GM18951 (cell line): ENCODE data around the gene TSGA10IP.
"Not testable (repeated sequence)": the region's sequence is repeated elsewhere in the genome, so short reads cannot be mapped to it uniquely, and the experiment has no call there.

Experiments
- POLR2A ChIP-seq: IDR thresholded peaks from 4 replicates; pipeline ENCODE4 v1.6.1; 2011; ENCODE audit warnings: mild to moderate bottlenecking; ENCODE audit not compliant: insufficient read length, insufficient read depth; ENCODE audit errors: extremely low read depth
- in situ Hi-C: fragments of 300-500 bp; cut with MboI; formaldehyde crosslinking; loops from one replicate; pipeline ENCODE4 v1.12.0; 2022; ENCODE audit warnings: low sequenced_read_pairs, mixed read lengths, inconsistent platforms; ENCODE audit not compliant: unreplicated experiment

Gene TSGA10IP

GRCh38 chr11:65945941-65946558 lies 770 bp downstream of the TSGA10IP start:
- no peak for TF ChIP-seq POLR2A
- in situ Hi-C loops, result no loop called here

GRCh38 chr11:65946655-65947054 lies 1.4 kb downstream of the TSGA10IP start:
- no peak for TF ChIP-seq POLR2A
- in situ Hi-C loops, result no loop called here

- no peak for TF ChIP-seq POLR2A
- in situ Hi-C loops, result no loop called here
Measured at GRCh38 chr11:65947133-65947532, 1.9 kb downstream of the TSGA10IP start.

- no peak for TF ChIP-seq POLR2A
- in situ Hi-C loops, result no loop called here
Measured at GRCh38 chr11:65947603-65948125, 2.4 kb downstream of the TSGA10IP start.

- in situ Hi-C loops, result not testable (repeated sequence)
Measured at GRCh38 chr11:65950711-65951110, 5.4 kb downstream of the TSGA10IP start.

GRCh38 chr11:65951641-65952040 lies 6.4 kb downstream of the TSGA10IP start:
- in situ Hi-C loops, result not testable (repeated sequence)

GRCh38 chr11:65952052-65952521 lies 6.8 kb downstream of the TSGA10IP start:
- TF ChIP-seq POLR2A, result no peak
- in situ Hi-C loops, result no loop called here

- no peak for TF ChIP-seq POLR2A
- in situ Hi-C loops, result no loop called here
Measured at GRCh38 chr11:65953471-65953870, 8.2 kb downstream of the TSGA10IP start.

GRCh38 chr11:65954771-65955170 lies 9.5 kb downstream of the TSGA10IP start:
- in situ Hi-C loops, result no loop called here
- no peak for TF ChIP-seq POLR2A

GRCh38 chr11:65958291-65958690 lies 13.0 kb downstream of the TSGA10IP start:
- in situ Hi-C loops, result no loop called here
- no peak for TF ChIP-seq POLR2A

GRCh38 chr11:65958774-65959420 lies 13.6 kb downstream of the TSGA10IP start:
- TF ChIP-seq POLR2A, result no peak
- in situ Hi-C loops, result no loop called here

- in situ Hi-C loops, result no loop called here
Measured at GRCh38 chr11:65960824-65961266, 15.6 kb downstream of the TSGA10IP start.

GRCh38 chr11:65961267-65962140 lies 16.2 kb downstream of the TSGA10IP start, which contains the start of gene SART1:
SART1 (plus strand) TSS chr11:65961734; CDS start chr11:65961781, 47 bp downstream.
- in situ Hi-C loops, result no loop called here
- TF ChIP-seq POLR2A, result peak; percentile 92

More at GRCh38 chr11:65960824-65961266, 15.6 kb downstream of the TSGA10IP start:
- TF ChIP-seq POLR2A, result no peak
